Stimulated activated CD8-positive, alpha-beta memory T cell treated with anti-CD3 and anti-CD28 coated beads, Interleukin-15, amount 100 ng/mL, for 1 hour (primary cell): ENCODE results near the gene GBX1.

ENCODE experiments used
- DNase-seq: peaks from one replicate; pipeline ENCODE4 v3.0.0-alpha.2; 2020; ENCODE audit warnings: low read depth

GBX1 gene

GRCh38 chr7:151114151-151115090, 53.1 kb downstream of the GBX1 start:
- no peak for DNase-seq

GRCh38 chr7:151113344-151114150, 53.9 kb downstream of the GBX1 start:
- no peak for DNase-seq

- peak; percentile 59 for DNase-seq
Measured at GRCh38 chr7:151110941-151111645, 56.4 kb downstream of the GBX1 start.

- DNase-seq = no peak
Measured at GRCh38 chr7:151110236-151110940, 57.1 kb downstream of the GBX1 start.

- no peak for DNase-seq
Measured at GRCh38 chr7:151109094-151110048, 58.1 kb downstream of the GBX1 start.

- no peak for DNase-seq
Measured at GRCh38 chr7:151107882-151108281, 59.6 kb downstream of the GBX1 start.

GRCh38 chr7:151104411-151105235, 62.9 kb downstream of the GBX1 start:
- DNase-seq = no peak

- DNase-seq = no peak
Measured at GRCh38 chr7:151103973-151104372, 63.5 kb downstream of the GBX1 start.

GRCh38 chr7:151102991-151103390, 64.5 kb downstream of the GBX1 start:
- no peak for DNase-seq

- no peak for DNase-seq
Measured at GRCh38 chr7:151101621-151102396, 65.7 kb downstream of the GBX1 start.

- DNase-seq = no peak
Measured at GRCh38 chr7:151100921-151101320, 66.6 kb downstream of the GBX1 start.

- DNase-seq = no peak
Measured at GRCh38 chr7:151099486-151100211, 67.8 kb downstream of the GBX1 start.
